Neural cell (in vitro differentiated cells): Measurements from ENCODE around the gene MED13L. TPM values are rescaled to one million over a fixed set of nuclear protein-coding genes. Genes with fewer than 3 reads are reported as not detected.

Source experiments
- H2AFZ ChIP-seq: fragments of 200-600, 300-800 bp; sonication (generic), shearing (Covaris generic); 2 replicates; pipeline ENCODE4 v1.6.0; 2014; ENCODE audit warnings: low read depth, mild to moderate bottlenecking, antibody characterized with exemption, low read length, moderate library complexity
- H3F3A ChIP-seq: fragments of 200-600 bp; shearing (Covaris generic); 2 replicates; pipeline ENCODE4 v1.6.1; 2016; ENCODE audit warnings: mild to moderate bottlenecking, moderate library complexity, mixed read lengths, antibody characterized with exemption, low read length; ENCODE audit not compliant: insufficient read depth, poor library complexity, severe bottlenecking
- H3K27ac ChIP-seq: fragments of 200-600, 300-800 bp; sonication (generic), shearing (Covaris generic); 2 replicates; pipeline ENCODE4 v1.5.1; 2014; ENCODE audit warnings: mild to moderate bottlenecking, low read length, moderate library complexity
- H3K27me3 ChIP-seq: fragments of 300-800, 200-600 bp; sonication (generic), shearing (Covaris generic); 2 replicates; pipeline ENCODE4 v1.6.0; 2014; ENCODE audit warnings: mild to moderate bottlenecking, low read depth, low read length, moderate library complexity; ENCODE audit not compliant: insufficient read depth
- H3K36me3 ChIP-seq: fragments of 300-800, 200-600 bp; sonication (generic), shearing (Covaris generic); 2 replicates; pipeline ENCODE4 v1.5.1; 2014; ENCODE audit warnings: mild to moderate bottlenecking, antibody characterized with exemption, low read length, moderate library complexity; ENCODE audit not compliant: insufficient read depth
- H3K4me2 ChIP-seq: fragments of 300-800, 200-600 bp; sonication (generic), shearing (Covaris generic); 2 replicates; pipeline ENCODE4 v1.6.0; 2014; ENCODE audit warnings: mild to moderate bottlenecking, low read length
- H3K4me3 ChIP-seq: fragments of 300-800, 200-600 bp; sonication (generic), shearing (Covaris generic); 2 replicates; pipeline ENCODE4 v1.5.1; 2014; ENCODE audit warnings: mild to moderate bottlenecking, low read length, moderate library complexity
- H3K79me2 ChIP-seq: fragments of 200-600 bp; shearing (Covaris generic); replicated peaks from 2 replicates; pipeline ENCODE4 v1.6.0; 2014; ENCODE audit warnings: mild to moderate bottlenecking, low read length, moderate library complexity; ENCODE audit not compliant: insufficient read depth
- H3K9ac ChIP-seq: fragments of 300-800, 200-600 bp; sonication (generic), shearing (Covaris generic); 2 replicates; pipeline ENCODE4 v1.6.1; 2016; ENCODE audit warnings: mild to moderate bottlenecking, low read length, mixed read lengths
- H3K9me2 ChIP-seq: fragments of 200-600 bp; shearing (Covaris generic); 2 replicates; pipeline ENCODE4 v1.6.1; 2016; ENCODE audit warnings: mild to moderate bottlenecking, low read length, mixed read lengths; ENCODE audit not compliant: insufficient read depth
- H3K9me3 ChIP-seq: fragments of 200-600, 300-800 bp; sonication (generic), shearing (Covaris generic); 2 replicates; pipeline ENCODE4 v1.6.1; 2016; ENCODE audit warnings: mild to moderate bottlenecking, mixed run types, low read length, moderate library complexity, mixed read lengths
- H4K20me1 ChIP-seq: fragments of 200-600 bp; shearing (Covaris generic); 2 replicates; pipeline ENCODE4 v1.6.1; 2016; ENCODE audit warnings: mild to moderate bottlenecking, mixed run types; ENCODE audit not compliant: insufficient read depth
- CTCF ChIP-seq: fragments of 450-650 bp; IDR thresholded peaks from 2 replicates; pipeline ENCODE4 v1.5.1; 2014; ENCODE audit warnings: antibody characterized with exemption, mild to moderate bottlenecking, moderate library complexity; ENCODE audit not compliant: poor library complexity, severe bottlenecking
- EP300 ChIP-seq: fragments of 450-650 bp; conservative IDR thresholded peaks from 2 replicates; pipeline ENCODE4 v1.6.1; 2014; ENCODE audit warnings: antibody characterized with exemption, mild to moderate bottlenecking, moderate library complexity; ENCODE audit not compliant: poor library complexity, severe bottlenecking
- EZH2 ChIP-seq: fragments of 200-600, 300-800 bp; shearing (Covaris generic), sonication (generic); IDR thresholded peaks from 2 replicates; pipeline ENCODE4 v1.6.1; 2014; ENCODE audit warnings: antibody characterized with exemption, low read length, borderline replicate concordance, mild to moderate bottlenecking; ENCODE audit not compliant: insufficient read depth, poor library complexity, severe bottlenecking
- MXI1 ChIP-seq: fragments of 450-650 bp; conservative IDR thresholded peaks from 2 replicates; pipeline ENCODE4 v1.6.1; 2014; ENCODE audit warnings: antibody characterized with exemption, mild to moderate bottlenecking; ENCODE audit not compliant: poor library complexity, severe bottlenecking
- POLR2AphosphoS5 ChIP-seq: IDR thresholded peaks from 2 replicates; pipeline ENCODE4 v1.6.1; 2012
- RAD21 ChIP-seq: fragments of 450-650 bp; conservative IDR thresholded peaks from 2 replicates; pipeline ENCODE4 v1.6.1; 2014; ENCODE audit warnings: antibody characterized with exemption, mild to moderate bottlenecking, moderate library complexity
- REST ChIP-seq: IDR thresholded peaks from 2 replicates; pipeline ENCODE4 v1.6.1; 2012; ENCODE audit warnings: borderline replicate concordance
- SMC3 ChIP-seq: fragments of 450-650 bp; conservative IDR thresholded peaks from 2 replicates; pipeline ENCODE4 v1.6.1; 2014; ENCODE audit warnings: antibody characterized with exemption, mild to moderate bottlenecking, moderate library complexity; ENCODE audit not compliant: poor library complexity
- TAF1 ChIP-seq: IDR thresholded peaks from 2 replicates; pipeline ENCODE4 v1.6.1; 2012; ENCODE audit warnings: low read depth
- polyA plus RNA-seq: library from polyadenylated mRNA; depleted of rRNA; stranded (reverse); fragments of >200 nt; gene quantifications from 2 replicates; pipeline ENCODE4 v1.2.3, GENCODE V29; 2014

MED13L gene
- polyA plus RNA-seq, 1 donor from 2014 or later = 38.9 TPM

DNA sequence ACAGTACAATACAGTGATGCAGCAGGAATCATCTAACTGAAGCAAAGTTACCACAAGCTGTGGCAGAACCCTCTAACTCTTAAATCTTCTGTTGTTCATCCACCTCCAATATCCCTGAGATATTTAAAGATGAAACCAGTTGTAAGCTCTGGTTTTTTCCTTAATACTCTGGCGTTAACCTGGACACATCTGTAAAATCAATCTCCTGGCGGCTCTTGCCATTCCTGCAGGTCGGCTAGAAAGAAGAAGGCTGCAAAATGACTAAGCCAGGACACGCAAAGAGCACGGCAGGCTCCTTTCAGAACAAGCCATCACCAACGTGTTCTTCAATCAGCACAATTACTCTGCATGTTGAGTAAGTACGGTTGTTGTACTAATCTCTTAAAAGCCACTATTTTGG lies 309.3 kb downstream of the MED13L start:
- Histone ChIP-seq H3K9ac (no peak overlapping the region), H3K9me2 (no peaks in the 10 kb centered on the region), H3K27me3 (no peaks in the 10 kb centered on the region), H3F3A (no peaks in the 10 kb centered on the region), H3K36me3 (peaks cover 8% of the 10 kb centered on the region), H3K4me2 (no peak overlapping the region), H3K9me3 (no peaks in the 10 kb centered on the region), H3K79me2 (no peaks in the 10 kb centered on the region), H3K4me3 (no peak overlapping the region), H4K20me1 (no peaks in the 10 kb centered on the region), H2AFZ (no peak overlapping the region), H3K27ac (no peak overlapping the region)
- TF ChIP-seq RAD21 = no peak
- no peak for TF ChIP-seq EP300
- no peak for TF ChIP-seq TAF1
- TF ChIP-seq EZH2 = no peak
- TF ChIP-seq REST = no peak
- no peak for TF ChIP-seq SMC3
- no peak for TF ChIP-seq POLR2AphosphoS5
- TF ChIP-seq MXI1 = no peak
- TF ChIP-seq CTCF = no peak

DNA sequence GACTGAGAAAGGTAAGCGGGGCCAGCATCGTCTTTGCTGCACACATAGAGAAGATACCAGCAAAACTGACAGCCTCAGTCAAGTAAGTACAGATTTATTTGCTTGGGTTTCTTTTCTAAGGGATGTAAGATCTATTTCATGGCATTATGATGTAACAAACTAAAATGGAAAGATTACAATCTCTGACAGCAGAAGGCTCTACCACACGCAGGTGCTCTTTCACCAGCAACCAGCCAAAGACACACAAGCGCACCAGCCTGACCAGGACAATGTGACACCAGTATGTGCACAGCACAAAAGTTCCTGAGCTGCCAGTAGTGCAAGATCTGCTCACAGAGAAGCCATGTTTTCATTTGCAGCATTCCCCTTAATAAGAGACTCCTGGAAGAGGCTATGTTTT lies 311.1 kb downstream of the MED13L start:
- Histone ChIP-seq H4K20me1 (no peaks in the 10 kb centered on the region), H3K4me2 (no peak overlapping the region), H3K9me3 (no peaks in the 10 kb centered on the region), H3K9ac (no peak overlapping the region), H3K27me3 (no peaks in the 10 kb centered on the region), H3K9me2 (no peaks in the 10 kb centered on the region), H3K79me2 (no peaks in the 10 kb centered on the region), H3K36me3 (peaks cover 9% of the 10 kb centered on the region), H3K4me3 (no peak overlapping the region), H3F3A (no peaks in the 10 kb centered on the region), H3K27ac (no peak overlapping the region), H2AFZ (no peak overlapping the region)
- TF ChIP-seq POLR2AphosphoS5 = no peak
- TF ChIP-seq CTCF = no peak
- TF ChIP-seq EP300 = no peak
- no peak for TF ChIP-seq RAD21
- TF ChIP-seq EZH2 = no peak
- no peak for TF ChIP-seq TAF1
- no peak for TF ChIP-seq REST
- no peak for TF ChIP-seq MXI1
- no peak for TF ChIP-seq SMC3
